Measurements from ENCODE around the gene MAP1B.

MAP1B gene

DNA sequence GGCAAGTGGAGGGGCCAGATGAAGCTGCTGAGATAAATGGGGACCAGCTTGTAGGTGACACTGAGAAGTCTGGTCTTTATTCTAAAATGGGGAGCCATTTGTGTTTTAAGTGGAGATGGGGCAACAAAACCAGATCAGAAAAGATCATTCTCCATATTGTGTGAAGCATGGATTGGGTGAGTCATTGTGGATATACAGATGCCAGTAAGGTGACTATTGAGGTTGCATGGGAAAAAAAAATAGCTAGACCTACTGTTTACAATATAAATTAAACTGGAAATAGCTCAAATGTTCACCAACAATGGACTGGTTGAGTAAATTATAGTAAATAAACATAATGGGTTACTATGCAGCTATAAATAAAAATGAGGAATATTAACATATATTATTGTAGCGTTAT, 5.4 kb upstream of the MAP1B start:
- DNase-seq: no peak

DNA sequence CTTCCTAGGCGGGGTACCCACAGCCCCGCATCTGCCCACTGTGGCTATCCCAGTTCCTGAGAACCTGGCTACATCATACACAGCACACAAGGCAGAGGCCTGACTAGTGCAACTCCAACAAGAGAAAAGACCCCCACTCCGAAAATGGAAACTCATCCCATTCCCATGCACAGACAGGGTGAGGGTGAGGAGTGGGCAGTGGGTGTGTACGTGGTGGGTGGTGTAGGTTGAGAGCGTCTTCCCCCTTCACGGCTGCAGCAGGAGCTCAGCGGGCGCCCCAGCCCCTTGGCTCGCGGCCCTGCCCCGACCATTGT, 501 bp upstream of the MAP1B start:
- DNase-seq: no peak

DNA sequence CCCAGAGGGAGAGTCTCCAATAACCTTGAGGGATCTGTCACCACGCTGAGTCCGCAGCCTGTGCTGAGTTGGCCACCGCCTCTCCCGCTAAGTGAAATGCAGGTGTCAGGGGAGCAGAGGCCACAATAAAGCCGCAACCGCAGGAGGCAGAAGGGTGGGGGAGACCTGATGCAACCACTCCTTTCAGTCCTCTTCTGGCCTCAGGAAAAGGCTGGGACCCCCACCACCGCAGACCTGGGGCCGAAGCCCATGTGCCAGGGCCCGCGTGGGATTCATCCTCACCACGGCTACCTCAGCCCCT, 576 bp downstream of the MAP1B start:
- no peak for DNase-seq

GRCh38 chr5:72108202-72109061, 1.2 kb downstream of the MAP1B start:
- no peak for DNase-seq

- DNase-seq: no peak
Measured at GRCh38 chr5:72109062-72109411, 1.8 kb downstream of the MAP1B start.

DNA sequence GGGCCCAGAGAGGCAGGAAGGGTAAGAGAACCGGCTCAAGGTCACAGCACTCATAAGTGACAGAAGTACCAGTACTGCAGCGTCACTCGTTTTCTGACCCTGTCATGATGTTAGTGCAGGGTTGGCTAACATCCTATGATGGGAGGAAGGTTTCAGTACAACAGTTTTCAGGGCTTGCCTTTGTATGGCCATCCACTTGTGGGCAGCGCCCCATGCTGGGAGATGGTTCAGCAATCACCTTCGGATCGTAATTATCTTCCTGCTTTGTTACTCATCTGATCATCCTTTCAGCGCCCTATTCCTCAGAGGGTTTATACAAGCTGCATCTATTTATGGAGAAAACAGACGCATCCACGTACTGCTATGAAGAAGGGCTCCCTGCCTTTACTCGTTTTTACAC, 2.4 kb downstream of the MAP1B start:
- DNase-seq: no peak

DNA sequence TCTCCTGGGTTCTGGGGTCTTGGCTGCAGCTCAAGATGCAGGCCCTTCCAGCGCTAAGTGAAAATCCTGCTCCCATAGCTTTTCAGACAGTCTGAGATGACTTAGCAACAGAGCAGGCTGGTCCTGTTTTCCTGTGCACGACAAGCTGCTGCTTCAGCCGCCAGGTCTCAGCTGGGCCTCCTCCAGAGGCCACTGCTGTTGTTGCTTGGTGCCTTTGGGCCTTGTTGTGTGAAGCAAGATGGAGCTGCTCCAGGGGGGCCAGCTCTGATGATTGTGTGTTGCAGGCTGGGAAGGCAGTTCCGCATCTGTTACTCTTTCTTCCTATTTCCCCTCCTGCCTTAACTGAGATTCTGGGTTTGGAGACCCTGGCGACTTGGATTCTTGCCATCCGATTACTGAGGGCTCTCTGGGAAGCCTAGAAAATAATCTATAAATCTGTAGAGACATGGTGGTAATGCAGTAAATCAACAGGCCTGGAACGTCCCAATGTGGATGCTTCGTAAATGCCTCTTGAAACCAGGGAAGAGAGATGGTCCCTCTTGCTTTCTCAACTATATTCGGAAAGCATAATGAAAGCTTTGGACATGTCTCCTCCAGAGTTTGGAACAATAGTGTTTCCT, 3.2 kb downstream of the MAP1B start:
- no peak for DNase-seq

GRCh38 chr5:72112389-72112788, 5.1 kb downstream of the MAP1B start:
- no peak for DNase-seq

- no peak for DNase-seq
Measured at GRCh38 chr5:72114629-72115028, 7.4 kb downstream of the MAP1B start.

DNA sequence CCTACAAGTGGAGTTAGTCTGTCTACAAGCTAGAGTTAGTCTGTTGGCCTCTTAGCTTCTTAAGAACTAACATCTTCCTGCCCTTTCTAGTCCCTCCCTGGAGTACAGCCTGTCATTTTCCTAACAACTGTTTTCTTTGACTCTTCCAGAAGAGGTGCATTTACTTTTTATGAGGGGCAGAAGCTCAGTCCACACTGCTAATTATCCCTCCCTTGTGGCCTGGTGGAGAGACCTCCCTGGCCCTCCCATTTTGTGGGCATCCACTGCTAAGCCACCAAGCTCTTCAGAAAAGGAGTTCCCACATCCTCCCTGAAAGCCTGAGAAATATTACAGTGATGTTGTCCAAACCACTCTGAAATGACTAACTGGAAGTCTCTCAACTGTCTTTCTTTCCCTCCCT, 8.0 kb downstream of the MAP1B start:
- DNase-seq: no peak

- no peak for DNase-seq
Measured at GRCh38 chr5:72117307-72117706, 10.0 kb downstream of the MAP1B start.

- DNase-seq: no peak
Measured at GRCh38 chr5:72121052-72121779, 13.9 kb downstream of the MAP1B start.

DNA sequence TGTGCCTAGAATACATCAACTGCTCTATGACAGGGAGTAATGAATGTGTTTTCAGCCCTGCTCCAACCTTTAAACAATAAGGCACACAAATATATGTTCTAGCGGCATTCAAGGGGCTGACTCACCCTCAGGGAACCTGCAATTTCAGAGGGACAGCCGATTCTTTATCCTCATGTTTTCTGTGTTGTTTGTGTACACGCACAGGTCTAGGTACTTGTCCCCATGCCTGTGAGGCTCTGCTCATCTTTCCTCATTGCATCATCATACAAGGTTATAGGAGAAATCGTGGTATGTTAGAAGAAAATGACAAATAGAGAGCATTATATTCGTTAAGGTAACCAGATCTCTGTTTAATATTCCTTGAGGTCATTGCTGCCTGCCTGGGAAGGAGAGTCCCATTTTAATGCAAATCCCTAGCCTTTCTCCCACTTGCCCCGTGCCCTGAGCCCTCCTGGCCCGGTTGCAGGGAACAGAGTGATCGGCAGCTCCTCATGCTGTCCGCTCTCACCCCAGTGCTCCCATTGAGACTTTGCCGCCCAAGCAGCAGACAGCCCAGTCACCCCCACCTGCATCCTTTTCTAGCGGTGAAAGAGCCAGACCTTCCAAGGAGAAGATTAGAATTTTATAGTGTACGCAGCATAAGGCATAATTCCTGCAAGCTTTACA, 14.6 kb downstream of the MAP1B start:
- no peak for DNase-seq

DNA sequence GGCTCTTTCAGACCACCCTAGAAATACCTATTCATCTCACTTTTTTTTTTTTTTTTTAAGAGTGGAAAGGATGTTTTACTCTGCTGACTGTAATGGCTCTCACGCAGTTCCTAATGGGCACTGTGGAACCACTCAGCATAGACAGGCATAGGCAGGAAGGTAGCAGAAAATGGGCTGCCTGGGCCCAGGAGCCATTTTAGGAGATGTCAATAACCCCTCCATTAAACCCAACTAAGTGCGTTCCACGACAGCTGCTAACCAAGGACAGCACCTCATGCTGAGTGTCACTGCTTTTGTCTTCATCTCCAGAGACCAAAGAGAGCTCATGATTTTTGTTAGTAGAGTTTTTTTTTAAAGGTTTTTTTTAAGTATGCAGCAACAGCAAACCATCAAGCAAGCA, 15.3 kb downstream of the MAP1B start:
- DNase-seq: no peak

- DNase-seq: no peak
Measured at GRCh38 chr5:72123764-72124376, 16.6 kb downstream of the MAP1B start.

GRCh38 chr5:72125271-72125940, 18.1 kb downstream of the MAP1B start:
- DNase-seq: no peak

DNA sequence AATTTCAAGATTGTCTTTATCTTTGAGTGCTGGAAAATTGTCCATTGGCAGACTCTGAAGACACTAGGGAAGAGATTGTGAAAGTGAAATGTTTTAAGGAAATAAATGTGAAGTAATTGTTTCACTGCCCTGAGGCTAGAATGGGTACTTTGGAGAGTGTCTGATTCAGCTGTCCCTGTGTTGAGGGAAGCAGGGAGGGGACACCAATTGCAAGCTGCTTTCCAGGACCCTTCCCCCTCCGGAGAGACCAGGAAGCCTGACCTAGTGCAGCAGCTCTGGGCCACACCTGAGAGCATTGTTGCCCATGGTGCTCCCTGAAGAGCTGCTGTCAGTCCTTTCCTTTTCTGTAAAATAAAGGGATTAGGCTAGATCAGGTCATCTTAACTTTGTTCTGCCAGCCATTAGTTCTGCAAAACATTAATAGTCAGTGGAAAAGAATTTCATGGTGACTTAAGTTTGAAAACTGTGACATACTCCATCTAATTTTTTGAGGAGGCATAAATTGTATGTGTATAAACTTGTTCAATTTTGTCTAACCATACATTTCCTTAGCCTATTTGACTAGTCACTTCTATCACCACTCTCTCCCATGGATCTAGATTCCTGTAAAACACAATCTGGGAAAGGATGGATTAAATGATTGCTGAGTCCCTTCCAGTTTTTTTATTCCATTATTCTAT, 18.8 kb downstream of the MAP1B start:
- DNase-seq: no peak

DNA sequence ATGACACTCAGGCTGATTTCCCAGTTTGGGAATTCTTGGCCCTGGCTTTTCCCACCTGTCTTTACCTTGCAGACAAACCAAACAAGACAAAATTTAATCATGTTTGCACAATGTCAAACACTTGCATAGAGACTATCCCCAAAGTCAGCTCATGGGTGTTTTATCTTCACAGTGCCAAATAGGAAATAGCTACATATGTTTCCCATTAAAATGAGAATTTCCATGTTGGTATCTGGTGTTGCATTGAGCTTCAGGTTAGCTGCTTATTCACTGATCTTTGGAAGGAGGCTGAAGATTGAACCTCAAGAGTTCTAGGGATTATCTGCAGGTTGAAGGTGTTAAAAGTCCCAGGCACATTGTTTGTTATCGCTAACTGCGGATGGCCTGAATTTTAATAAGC, 19.5 kb downstream of the MAP1B start:
- DNase-seq: no peak

DNA sequence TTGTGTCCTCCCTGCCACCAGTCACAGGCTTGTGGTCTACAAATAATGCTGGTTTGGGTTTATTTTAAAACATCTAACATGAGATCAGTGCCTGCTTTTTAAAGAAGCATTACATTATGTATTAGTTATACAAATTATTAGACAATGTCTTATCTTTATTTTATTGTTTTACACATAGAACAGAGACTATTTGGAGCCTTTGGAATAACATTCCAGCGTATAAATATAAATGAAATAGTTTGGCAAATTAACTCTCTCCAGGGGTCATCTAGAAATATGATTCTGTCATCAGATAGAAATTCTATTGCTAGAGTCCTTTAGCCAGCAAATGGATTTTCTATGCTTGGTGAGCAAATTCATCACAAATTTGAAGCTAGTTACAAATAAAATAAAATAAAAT, 22.4 kb downstream of the MAP1B start:
- no peak for DNase-seq

- DNase-seq: no peak
Measured at GRCh38 chr5:72130351-72130761, 23.1 kb downstream of the MAP1B start.

DNA sequence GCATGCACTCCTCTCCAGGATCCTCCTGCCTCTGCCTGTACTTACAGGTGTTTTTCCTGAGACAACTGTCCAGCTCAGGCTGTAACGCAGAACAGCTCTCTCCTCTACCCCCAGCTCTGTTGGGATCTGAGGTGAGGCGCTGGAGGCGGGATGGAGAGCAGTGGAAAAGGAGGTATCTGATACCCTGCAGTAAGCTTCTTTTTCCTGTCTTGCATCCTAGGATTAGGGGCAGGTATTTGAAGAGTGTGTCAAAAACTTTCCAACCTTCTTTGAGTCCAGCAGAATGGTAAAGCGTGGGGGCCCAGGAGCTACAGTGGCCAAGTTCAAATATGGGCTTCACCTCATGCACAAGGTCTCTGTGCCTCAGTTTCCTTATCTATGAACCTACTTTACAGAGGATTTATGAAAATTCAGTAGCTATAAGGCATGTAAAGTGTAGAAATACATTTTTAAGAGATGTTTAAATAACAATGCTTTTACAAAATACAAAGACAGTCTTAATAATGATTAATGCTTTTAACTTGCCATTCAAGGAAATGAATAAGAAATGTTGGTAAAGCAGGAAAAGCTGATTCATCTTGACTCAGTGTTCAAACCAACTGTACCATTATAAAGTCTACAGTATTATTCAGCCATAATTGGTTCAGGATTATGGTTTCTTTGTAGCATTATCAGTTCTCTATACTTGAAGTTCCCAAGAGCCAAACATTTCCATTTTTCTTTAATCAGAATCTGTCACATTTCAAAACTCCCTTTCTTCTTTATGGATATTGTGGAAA, 26.1 kb downstream of the MAP1B start:
- no peak for DNase-seq

Measured in SIG-M5 (cell line).